OCI-LY1 (cell line): ENCODE results near the gene LMF1.

Experiments used
- H2AFZ ChIP-seq: fragments of 200-600 bp; sonication (generic), shearing (Covaris generic); 2 replicates; pipeline ENCODE4 v1.6.0; 2014; ENCODE audit warnings: antibody characterized with exemption, mild to moderate bottlenecking, low read length
- H3F3A ChIP-seq: fragments of 200-600 bp; sonication (generic), shearing (Covaris generic); 2 replicates; pipeline ENCODE4 v1.6.0; 2014; ENCODE audit warnings: mild to moderate bottlenecking, antibody characterized with exemption, low read length, moderate library complexity; ENCODE audit not compliant: insufficient read depth
- H3K27ac ChIP-seq: fragments of 200-600 bp; sonication (generic); 2 replicates; pipeline ENCODE4 v1.5.1; 2014; ENCODE audit warnings: low read length, mixed run types, mild to moderate bottlenecking, low read depth; ENCODE audit not compliant: poor library complexity, severe bottlenecking
- H3K27me3 ChIP-seq: fragments of 200-600 bp; sonication (generic); 2 replicates; pipeline ENCODE4 v1.6.0; 2014; ENCODE audit warnings: antibody characterized with exemption, mild to moderate bottlenecking, low read length, moderate library complexity; ENCODE audit not compliant: insufficient read depth
- H3K36me3 ChIP-seq: fragments of 200-600 bp; sonication (generic); 2 replicates; pipeline ENCODE4 v1.6.1; 2014; ENCODE audit warnings: mild to moderate bottlenecking, antibody characterized with exemption, low read length, moderate library complexity, mixed read lengths; ENCODE audit not compliant: insufficient read depth
- H3K4me1 ChIP-seq: fragments of 200-600 bp; sonication (generic); 2 replicates; pipeline ENCODE4 v1.5.1; 2014; ENCODE audit warnings: mild to moderate bottlenecking, low read length, moderate library complexity; ENCODE audit not compliant: insufficient read depth, severe bottlenecking
- H3K4me2 ChIP-seq: fragments of 200-600 bp; sonication (generic), shearing (Covaris generic); 2 replicates; pipeline ENCODE4 v1.6.1; 2014; ENCODE audit warnings: low read length
- H3K4me3 ChIP-seq: fragments of 200-600 bp; sonication (generic); 2 replicates; pipeline ENCODE4 v1.5.1; 2014; ENCODE audit warnings: low read length, low read depth, mild to moderate bottlenecking, mixed read lengths; ENCODE audit not compliant: poor library complexity, severe bottlenecking
- H3K79me2 ChIP-seq: fragments of 200-600 bp; shearing (Covaris generic); 2 replicates; pipeline ENCODE4 v1.6.1; 2016; ENCODE audit warnings: mixed run types, low read length, mixed read lengths; ENCODE audit not compliant: insufficient read depth
- H3K9ac ChIP-seq: fragments of 200-600 bp; sonication (generic), shearing (Covaris generic); 2 replicates; pipeline ENCODE4 v1.6.1; 2014; ENCODE audit warnings: mild to moderate bottlenecking, low read length, mixed read lengths
- H3K9me2 ChIP-seq: fragments of 200-600 bp; sonication (generic), shearing (Covaris generic); 2 replicates; pipeline ENCODE4 v1.6.1; 2014; ENCODE audit warnings: low read depth, mild to moderate bottlenecking, low read length, mixed read lengths
- H3K9me3 ChIP-seq: fragments of 200-600 bp; shearing (Covaris generic); 2 replicates; pipeline ENCODE4 v1.6.1; 2014; ENCODE audit warnings: low read length, mixed read lengths
- H4K20me1 ChIP-seq: fragments of 200-600 bp; sonication (generic), shearing (Covaris generic); 2 replicates; pipeline ENCODE4 v1.6.0; 2016; ENCODE audit warnings: mild to moderate bottlenecking, low read length; ENCODE audit not compliant: insufficient read depth
- EZH2 ChIP-seq: fragments of 200-600 bp; sonication (generic), shearing (Covaris generic); IDR thresholded peaks from 2 replicates; pipeline ENCODE4 v1.8.0; 2017; ENCODE audit warnings: borderline replicate concordance, mixed run types, mild to moderate bottlenecking, antibody characterized with exemption, low read length, moderate library complexity, mixed read lengths
- TF ChIP-seq, protein P1 (sequence below): fragments of 200-600 bp; sonication (generic), shearing (Covaris generic); IDR thresholded peaks from 2 replicates; pipeline ENCODE4 v1.5.1; 2017; ENCODE audit warnings: mild to moderate bottlenecking, antibody characterized with exemption, low read length, moderate library complexity, mixed read lengths

Gene LMF1

DNA sequence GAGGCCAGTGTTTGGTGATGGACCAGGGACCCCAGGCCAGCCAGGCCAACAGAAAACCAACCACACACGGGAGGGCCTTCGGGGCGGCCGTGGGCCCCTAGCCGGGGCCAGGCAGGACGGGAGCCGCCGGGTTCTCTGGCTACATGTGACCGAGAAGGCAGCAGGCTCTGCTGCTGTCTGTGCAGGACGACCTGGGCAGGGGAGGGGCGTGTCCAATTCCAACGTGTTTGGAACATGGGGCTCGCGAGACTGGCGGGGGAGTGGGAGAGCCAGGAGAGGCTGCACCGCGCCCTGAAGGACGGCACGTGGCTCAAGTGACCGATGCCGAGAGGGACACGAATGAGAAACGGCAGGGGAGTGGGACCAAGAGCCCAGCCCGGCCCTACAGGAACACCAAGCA, 75.4 kb downstream of the LMF1 start:
- Histone ChIP-seq H3K79me2 (no peaks in the 10 kb centered on the region), H3K27ac (no peak overlapping the region), H3K9ac (no peak overlapping the region), H3K9me3 (no peaks in the 10 kb centered on the region), H3F3A (no peaks in the 10 kb centered on the region), H3K36me3 (no peaks in the 10 kb centered on the region), H2AFZ (no peak overlapping the region), H4K20me1 (no peaks in the 10 kb centered on the region), H3K4me2 (no peak overlapping the region), H3K4me1 (no peaks in the 10 kb centered on the region), H3K9me2 (no peaks in the 10 kb centered on the region), H3K4me3 (no peak overlapping the region), H3K27me3 (no peaks in the 10 kb centered on the region)
- TF ChIP-seq, protein P1, sequence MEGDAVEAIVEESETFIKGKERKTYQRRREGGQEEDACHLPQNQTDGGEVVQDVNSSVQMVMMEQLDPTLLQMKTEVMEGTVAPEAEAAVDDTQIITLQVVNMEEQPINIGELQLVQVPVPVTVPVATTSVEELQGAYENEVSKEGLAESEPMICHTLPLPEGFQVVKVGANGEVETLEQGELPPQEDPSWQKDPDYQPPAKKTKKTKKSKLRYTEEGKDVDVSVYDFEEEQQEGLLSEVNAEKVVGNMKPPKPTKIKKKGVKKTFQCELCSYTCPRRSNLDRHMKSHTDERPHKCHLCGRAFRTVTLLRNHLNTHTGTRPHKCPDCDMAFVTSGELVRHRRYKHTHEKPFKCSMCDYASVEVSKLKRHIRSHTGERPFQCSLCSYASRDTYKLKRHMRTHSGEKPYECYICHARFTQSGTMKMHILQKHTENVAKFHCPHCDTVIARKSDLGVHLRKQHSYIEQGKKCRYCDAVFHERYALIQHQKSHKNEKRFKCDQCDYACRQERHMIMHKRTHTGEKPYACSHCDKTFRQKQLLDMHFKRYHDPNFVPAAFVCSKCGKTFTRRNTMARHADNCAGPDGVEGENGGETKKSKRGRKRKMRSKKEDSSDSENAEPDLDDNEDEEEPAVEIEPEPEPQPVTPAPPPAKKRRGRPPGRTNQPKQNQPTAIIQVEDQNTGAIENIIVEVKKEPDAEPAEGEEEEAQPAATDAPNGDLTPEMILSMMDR, result no peak
- TF ChIP-seq EZH2, result no peak

DNA sequence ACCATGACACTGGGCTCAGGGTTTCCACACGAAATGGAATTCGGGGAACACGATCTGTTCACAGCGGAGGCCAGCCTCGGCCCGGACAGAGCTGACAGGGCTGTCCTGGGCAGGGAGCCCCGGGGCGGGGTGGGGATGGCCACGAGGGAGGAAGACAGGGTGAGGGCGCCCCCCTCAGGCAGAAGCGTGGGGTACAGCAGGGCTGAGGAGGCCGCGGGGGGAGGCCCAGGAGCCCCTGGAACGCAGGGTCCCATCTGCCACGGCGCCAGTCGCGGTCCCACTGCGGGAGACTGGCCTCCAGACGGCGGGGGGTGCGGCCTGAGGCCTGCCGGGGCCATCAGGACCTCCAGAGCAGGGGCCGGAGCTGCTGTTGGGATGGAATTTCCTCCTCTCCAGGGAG, 75.9 kb downstream of the LMF1 start:
- Histone ChIP-seq H3K27me3 (no peaks in the 10 kb centered on the region), H2AFZ (no peak overlapping the region), H4K20me1 (no peaks in the 10 kb centered on the region), H3K4me2 (no peak overlapping the region), H3K9me3 (no peaks in the 10 kb centered on the region), H3K36me3 (no peaks in the 10 kb centered on the region), H3K9me2 (no peaks in the 10 kb centered on the region), H3K27ac (no peak overlapping the region), H3F3A (no peaks in the 10 kb centered on the region), H3K4me3 (no peak overlapping the region), H3K79me2 (no peaks in the 10 kb centered on the region), H3K9ac (no peak overlapping the region), H3K4me1 (no peaks in the 10 kb centered on the region)
- TF ChIP-seq, protein P1, result no peak
- TF ChIP-seq EZH2, result no peak

DNA sequence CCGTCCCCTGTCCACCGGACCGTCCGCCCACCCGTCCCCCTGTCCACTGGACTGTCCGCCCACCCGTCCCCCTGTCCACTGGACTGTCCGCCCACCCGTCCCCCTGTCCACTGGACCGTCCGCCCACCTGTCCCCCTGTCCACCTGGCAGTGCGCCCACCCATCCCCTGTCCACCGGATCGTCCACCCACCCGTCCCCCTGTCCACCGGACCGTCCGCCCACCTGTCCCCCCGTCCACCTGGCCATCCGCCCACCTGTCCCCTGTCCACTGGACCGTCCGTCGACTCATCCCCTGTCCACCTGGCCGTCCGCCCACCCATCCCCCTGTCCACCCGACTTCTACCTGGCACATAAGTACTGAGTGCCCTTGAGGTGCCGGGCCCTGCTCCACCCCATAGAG, 76.6 kb downstream of the LMF1 start:
- H3K9ac ChIP-seq, result no peak overlapping the region
- no peak overlapping the region for H2AFZ ChIP-seq
- TF ChIP-seq EZH2, result no peak
- TF ChIP-seq, protein P1, result no peak
- no peaks in the 10 kb centered on the region for H3K36me3 ChIP-seq
- no peaks in the 10 kb centered on the region for H4K20me1 ChIP-seq
- H3K27ac ChIP-seq, result no peak overlapping the region
- H3K4me1 ChIP-seq, result no peaks in the 10 kb centered on the region
- no peaks in the 10 kb centered on the region for H3K79me2 ChIP-seq
- H3K4me3 ChIP-seq, result no peak overlapping the region
- no peaks in the 10 kb centered on the region for H3K9me2 ChIP-seq
- H3K9me3 ChIP-seq, result no peaks in the 10 kb centered on the region
- H3K4me2 ChIP-seq, result no peak overlapping the region
- H3K27me3 ChIP-seq, result no peaks in the 10 kb centered on the region
- H3F3A ChIP-seq, result no peaks in the 10 kb centered on the region
